WTC11 (cell line): ENCODE results near the gene NOSTRIN.

Experiments used
- CREB1 ChIP-seq: sonication (generic); formaldehyde crosslinking; IDR thresholded peaks from 2 replicates; pipeline ENCODE4 v1.8.0; 2023; ENCODE audit warnings: mild to moderate bottlenecking, missing genetic modification reagents
- CREM ChIP-seq: sonication (generic); formaldehyde crosslinking; IDR thresholded peaks from 2 replicates; pipeline ENCODE4 v1.8.1; 2022; ENCODE audit warnings: mild to moderate bottlenecking, missing genetic modification reagents, moderate library complexity
- ESRRA ChIP-seq: sonication (generic); formaldehyde crosslinking; IDR thresholded peaks from 2 replicates; pipeline ENCODE4 v1.8.1; 2022; ENCODE audit warnings: mild to moderate bottlenecking, missing genetic modification reagents, borderline replicate concordance
- JUN ChIP-seq: sonication (generic); formaldehyde crosslinking; IDR thresholded peaks from 2 replicates; pipeline ENCODE4 v1.8.0; 2023; ENCODE audit warnings: mild to moderate bottlenecking, missing genetic modification reagents
- TF ChIP-seq, protein P1 (sequence below): fragments of 200-600 bp; IDR thresholded peaks from 2 replicates; pipeline ENCODE4 v1.8.0; 2022; ENCODE audit warnings: antibody characterized with exemption
- TF ChIP-seq, protein P2 (sequence below): sonication (generic); formaldehyde crosslinking; IDR thresholded peaks from 2 replicates; pipeline ENCODE4 v1.8.1; 2023; ENCODE audit warnings: mild to moderate bottlenecking, missing genetic modification reagents, moderate library complexity

DNA sequence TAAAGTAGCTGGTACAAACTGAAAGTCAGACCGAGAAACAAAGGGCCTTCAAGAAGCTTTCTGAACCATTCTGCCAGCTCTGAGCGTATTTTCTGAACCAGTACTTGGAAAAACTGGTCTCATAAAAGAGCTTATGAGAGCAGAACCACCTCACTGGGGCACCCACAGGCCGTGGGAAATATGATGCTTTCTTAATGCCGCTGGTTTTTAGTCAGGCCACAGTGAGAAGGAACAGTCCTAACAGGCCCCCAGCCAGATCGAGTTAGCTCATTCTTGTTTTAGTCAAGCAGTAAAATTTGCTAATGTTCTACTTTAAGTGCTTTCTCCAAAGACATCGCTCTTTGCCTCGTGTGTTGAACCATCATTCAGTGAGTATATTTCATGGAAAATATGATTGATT, 12.7 kb upstream of the NOSTRIN start:
- TF ChIP-seq CREB1 (CRISPR knock-in tag) (no peak), ESRRA (CRISPR knock-in tag) (no peak), JUN (CRISPR knock-in tag) (no peak), CREM (CRISPR knock-in tag) (no peak)
- TF ChIP-seq, protein P1, sequence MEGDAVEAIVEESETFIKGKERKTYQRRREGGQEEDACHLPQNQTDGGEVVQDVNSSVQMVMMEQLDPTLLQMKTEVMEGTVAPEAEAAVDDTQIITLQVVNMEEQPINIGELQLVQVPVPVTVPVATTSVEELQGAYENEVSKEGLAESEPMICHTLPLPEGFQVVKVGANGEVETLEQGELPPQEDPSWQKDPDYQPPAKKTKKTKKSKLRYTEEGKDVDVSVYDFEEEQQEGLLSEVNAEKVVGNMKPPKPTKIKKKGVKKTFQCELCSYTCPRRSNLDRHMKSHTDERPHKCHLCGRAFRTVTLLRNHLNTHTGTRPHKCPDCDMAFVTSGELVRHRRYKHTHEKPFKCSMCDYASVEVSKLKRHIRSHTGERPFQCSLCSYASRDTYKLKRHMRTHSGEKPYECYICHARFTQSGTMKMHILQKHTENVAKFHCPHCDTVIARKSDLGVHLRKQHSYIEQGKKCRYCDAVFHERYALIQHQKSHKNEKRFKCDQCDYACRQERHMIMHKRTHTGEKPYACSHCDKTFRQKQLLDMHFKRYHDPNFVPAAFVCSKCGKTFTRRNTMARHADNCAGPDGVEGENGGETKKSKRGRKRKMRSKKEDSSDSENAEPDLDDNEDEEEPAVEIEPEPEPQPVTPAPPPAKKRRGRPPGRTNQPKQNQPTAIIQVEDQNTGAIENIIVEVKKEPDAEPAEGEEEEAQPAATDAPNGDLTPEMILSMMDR, result no peak
- TF ChIP-seq, protein P2, sequence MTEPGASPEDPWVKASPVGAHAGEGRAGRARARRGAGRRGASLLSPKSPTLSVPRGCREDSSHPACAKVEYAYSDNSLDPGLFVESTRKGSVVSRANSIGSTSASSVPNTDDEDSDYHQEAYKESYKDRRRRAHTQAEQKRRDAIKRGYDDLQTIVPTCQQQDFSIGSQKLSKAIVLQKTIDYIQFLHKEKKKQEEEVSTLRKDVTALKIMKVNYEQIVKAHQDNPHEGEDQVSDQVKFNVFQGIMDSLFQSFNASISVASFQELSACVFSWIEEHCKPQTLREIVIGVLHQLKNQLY (CRISPR knock-in tag), result no peak
